Activated CD4-positive, alpha-beta T cell treated with anti-CD3 and anti-CD28 coated beads, Interleukin-2, amount 50 U/mL, for 48 hours (primary cell): ENCODE results near the gene FER1L5.

Experiments
- DNase-seq, 2 experiments: peaks; one replicate each; pipeline ENCODE4 v3.0.0-alpha.2; 2020

FER1L5 gene

DNA sequence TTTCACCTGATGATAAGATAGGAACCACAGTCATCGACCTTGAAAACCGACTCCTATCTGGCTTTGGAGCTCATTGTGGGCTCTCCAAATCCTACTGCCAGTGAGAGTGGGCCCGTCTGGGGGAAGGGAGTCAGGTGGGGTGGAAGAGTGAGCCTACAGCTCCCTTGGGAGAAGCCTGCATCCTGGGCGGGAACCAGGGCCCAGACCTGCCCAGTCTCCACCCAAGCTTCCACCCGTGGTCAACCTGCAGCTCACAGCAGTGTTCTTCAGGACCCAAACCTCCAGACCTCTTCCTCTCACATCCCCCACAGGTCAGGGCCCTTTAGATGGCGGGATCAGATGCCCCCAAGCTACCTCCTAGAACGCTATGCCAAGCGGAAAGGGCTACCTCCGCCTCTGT lies 57.1 kb downstream of the FER1L5 start:
- DNase-seq: no peak

- DNase-seq: no peak
Measured at GRCh38 chr2:96700086-96700485, 57.5 kb downstream of the FER1L5 start.

DNA sequence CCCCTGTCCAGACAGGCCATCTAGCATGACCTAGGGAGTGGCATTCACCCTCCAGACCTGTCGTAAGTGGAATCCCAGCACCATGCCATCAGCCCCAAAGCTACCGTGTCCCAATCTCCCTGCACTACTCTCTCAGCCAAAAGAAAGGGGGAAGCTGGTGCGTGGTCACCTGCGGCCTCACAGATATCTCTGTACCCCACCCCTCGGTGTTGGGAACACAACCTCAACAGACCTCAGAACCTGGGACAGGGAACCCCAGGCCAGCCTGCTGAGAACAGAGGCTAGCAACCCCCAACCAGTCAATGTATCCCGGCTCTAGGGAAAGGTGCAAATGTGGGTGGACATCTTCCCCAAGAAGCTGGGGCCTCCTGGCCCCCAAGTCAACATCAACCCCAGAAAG lies 59.1 kb downstream of the FER1L5 start:
- DNase-seq: no peak

GRCh38 chr2:96702098-96702785 lies 59.7 kb downstream of the FER1L5 start:
- no peak for DNase-seq

DNA sequence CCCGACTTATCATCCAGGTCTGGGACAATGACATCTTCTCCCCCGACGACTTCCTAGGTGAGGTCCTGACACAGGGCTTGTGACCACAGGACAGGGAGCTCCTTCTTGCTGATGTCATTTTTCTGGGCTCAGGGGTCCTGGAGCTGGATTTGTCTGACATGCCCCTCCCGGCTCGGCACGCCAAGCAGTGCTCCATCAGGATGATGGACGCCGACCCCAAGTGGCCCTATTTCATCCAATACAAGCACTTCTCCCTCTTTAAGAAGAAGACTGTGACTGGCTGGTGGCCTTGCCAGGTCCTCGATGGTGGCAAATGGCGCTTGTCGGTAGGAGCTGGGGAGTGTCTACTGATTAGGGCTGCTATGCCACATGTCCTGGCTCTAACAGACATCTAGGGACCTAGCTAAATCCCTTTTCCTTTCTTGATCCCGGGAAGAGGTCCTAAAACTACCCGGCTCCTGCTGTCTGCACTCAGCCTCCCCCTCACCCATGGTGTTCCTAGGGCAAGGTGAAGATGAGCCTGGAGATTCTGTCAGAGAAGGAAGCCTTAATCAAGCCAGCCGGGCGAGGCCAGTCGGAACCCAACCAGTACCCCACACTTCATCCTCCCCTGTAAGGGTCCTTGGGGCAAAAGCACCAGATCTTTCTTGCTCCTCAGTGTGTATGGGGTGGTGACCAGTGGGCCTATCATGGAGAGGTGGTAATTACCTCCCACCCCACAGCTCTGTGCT lies 60.6 kb downstream of the FER1L5 start:
- no peak for DNase-seq

GRCh38 chr2:96710985-96711384 lies 68.4 kb downstream of the FER1L5 start:
- DNase-seq: no peak

- no peak for DNase-seq
Measured at GRCh38 chr2:96715658-96716057, 73.1 kb downstream of the FER1L5 start.

DNA sequence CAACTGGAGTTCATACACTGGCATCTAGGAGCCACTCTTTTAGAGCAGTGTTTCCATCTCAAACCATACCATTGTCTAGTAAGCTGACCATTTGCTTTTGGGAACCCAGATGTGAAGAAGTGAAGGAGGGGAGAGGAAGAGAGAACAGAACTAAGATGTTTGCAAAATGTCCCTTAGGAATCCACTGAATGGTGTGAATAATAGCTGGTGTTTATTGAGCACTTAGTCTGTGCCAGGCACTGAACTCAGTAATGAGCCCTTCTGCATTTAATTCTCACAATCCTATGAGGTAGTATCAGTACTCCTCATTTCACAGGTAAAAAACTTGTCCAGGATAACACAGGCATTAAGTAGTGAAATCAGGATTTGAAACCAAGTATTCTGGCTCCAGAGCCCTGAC lies 73.8 kb downstream of the FER1L5 start:
- DNase-seq: no peak

- no peak for DNase-seq
Measured at GRCh38 chr2:96726131-96726530, 83.6 kb downstream of the FER1L5 start.

DNA sequence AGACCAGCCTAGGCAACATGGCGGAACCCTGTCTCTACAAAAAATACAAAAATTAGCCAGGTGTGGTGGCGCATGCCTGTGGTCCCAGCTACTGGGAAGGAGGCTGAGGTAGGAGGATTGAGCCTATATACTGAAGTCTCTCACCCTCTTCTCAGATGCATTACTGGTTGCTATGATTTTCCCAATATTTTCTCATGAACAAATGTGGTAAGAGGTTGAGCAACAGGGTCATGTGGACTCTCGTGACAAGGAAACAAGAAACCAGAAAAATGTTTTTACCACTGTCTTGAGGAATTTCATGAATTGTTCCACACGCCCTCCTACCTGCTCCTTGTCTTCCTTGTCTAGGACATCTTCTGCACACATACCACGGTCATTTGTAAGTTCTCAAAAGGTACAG lies 84.9 kb downstream of the FER1L5 start:
- DNase-seq: no peak

DNA sequence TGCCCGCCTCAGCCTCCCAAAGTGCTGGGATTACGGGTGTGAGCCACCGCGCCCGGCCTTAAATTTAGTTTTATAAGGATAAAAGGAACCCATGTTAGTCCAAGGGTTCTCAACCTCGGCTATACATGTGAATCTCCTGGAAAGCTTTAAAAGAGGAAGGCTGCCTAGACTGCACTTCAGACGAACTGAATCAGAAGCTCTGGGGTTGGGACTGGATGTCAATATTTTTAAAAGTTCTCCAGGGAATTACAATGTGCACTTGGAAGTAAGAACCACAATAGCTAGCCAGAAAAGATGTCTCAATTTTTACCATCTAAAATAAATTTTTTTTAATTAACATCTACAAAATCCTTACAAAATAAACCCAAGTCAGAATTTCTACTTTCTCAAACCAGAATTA lies 87.2 kb downstream of the FER1L5 start:
- DNase-seq: no peak

DNA sequence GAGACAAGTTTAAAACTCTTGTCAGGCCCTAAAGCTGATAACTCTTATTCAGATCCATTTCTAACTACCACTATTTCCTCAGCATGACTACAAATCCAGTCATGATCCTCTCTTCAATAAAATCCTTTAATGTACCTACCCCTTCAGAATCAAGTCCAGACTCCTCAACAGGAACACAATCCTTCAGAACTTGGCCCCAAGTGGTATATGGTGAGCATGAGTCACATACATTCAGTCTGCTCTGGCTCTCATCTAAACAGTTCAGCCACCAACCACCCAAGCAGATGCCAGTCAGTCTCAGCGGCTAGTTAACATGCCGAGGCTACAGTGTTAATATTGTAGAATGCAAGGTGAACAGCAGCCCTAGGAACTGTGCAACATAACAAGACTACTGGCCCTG lies 87.6 kb downstream of the FER1L5 start:
- DNase-seq: no peak

DNA sequence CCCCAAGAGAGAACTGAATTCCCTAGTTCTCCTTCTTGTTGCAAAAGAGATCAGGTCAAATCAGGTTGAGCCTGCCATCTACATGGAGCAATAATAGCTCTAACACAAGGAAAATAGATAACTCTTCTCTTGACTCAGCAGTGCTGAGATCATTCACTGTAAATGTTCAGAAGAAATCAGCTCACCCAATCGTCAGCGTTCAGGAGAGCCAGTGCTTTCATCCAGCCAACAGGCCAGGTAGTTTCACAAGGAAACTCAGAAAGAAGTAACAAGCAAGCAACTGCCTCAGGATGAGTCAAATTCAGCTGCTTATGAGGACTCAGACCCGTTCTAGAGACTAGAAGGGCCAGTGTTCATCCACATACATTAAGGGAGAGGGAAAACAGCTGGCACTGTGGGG lies 91.4 kb downstream of the FER1L5 start:
- no peak for DNase-seq

DNA sequence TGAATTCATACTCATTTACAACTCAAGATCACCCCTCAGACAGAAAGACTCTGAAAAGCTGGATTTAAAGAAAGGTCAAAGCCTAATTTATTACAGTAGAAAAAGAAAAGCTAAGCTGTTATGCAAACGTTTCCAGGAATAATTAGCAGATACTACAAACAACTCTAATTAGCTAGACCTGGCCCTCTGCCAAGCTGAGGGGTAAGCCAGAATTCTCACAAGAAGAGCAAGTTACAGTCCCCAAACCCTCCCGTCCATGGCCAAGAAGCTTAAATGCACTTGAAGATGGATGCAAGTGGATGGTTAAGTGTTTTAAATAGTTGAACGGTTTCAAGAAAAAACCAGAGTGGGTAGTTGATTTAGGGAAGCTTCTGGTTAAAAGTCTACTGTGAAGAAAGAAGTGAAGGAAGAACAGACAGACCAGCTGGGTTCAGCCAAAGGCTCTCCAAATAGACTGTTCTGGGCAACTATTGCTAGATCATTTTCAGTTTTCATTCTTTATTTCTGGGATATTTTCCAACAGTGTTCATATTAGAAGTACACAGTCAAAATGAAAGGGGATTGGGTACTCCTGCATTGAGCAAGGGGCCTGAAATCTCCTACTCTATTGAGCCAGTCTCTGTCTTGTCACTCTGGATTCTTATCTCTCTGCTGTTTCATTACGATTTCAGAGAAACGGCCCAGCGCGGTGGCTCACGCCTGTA lies 92.5 kb downstream of the FER1L5 start:
- peak in 1 of 2 experiments; percentile 11 for DNase-seq

DNA sequence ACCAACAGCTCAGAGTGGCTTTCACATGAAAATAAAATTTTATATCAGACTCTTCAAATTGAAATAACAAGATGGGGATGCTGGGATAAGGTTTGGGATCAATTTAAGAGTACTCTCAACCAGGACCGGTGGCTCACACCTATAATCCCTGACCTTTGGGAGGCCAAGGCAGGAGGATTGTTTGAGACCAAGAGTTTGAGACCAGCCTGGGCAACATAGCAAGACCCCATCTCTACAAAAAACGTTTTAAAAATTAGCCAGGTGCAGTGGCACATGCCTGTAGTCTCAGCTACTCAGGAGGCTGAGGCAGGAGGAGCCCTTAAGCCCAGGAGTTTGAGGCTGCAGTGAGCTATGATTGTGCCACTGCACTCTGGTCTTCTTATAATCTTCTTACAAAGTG lies 94.7 kb downstream of the FER1L5 start:
- no peak for DNase-seq

DNA sequence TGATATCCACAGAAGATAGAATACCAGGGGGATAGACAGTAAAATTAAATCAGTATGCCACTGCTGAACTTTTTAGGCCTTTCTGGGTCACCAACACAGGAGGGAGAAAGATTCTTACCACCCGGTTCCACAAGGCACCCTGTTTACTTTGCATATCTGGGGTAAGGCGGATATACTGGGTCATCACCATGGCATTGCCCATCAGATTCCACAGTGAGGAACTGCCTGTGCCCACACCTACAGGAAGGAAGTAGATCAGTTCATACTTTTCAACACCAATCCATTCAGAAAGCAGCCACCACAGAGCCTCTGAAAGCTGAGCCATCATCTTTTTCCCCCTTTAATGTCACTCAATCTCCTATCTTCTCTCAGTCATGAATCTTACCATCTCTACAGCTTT lies 95.3 kb downstream of the FER1L5 start:
- no peak for DNase-seq

GRCh38 chr2:96739076-96739632 lies 96.6 kb downstream of the FER1L5 start:
- no peak for DNase-seq

- peak; percentile 95 to 97 for DNase-seq
Measured at GRCh38 chr2:96739633-96740428, 97.3 kb downstream of the FER1L5 start, which contains the start of gene LMAN2L. Gene LMAN2L, minus strand, starts transcription at chr2:96740064. Its CDS starts 24 bp downstream, at chr2:96740040.

- DNase-seq: no peak
Measured at GRCh38 chr2:96747061-96747617, 104.6 kb downstream of the FER1L5 start.

DNA sequence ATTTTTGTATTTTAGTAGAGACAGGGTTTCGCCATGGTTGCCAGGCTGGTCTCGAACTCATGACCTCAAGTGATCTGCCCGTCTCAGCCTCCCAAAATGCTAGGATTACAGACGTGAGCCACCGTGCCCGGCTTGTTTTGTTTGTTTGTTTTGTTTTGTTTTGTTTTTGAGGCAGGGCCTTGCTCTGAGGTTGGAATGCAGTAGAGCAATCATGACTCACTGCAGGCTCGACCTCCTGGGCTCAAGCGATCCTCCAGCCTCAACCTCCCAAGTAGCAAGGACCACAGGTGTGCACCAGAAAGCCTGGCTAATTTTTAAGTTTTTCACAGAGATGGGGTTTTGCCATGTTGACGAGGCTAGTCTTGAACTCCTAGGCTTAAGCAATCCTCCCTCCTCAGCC lies 109.2 kb downstream of the FER1L5 start:
- DNase-seq: no peak

DNA sequence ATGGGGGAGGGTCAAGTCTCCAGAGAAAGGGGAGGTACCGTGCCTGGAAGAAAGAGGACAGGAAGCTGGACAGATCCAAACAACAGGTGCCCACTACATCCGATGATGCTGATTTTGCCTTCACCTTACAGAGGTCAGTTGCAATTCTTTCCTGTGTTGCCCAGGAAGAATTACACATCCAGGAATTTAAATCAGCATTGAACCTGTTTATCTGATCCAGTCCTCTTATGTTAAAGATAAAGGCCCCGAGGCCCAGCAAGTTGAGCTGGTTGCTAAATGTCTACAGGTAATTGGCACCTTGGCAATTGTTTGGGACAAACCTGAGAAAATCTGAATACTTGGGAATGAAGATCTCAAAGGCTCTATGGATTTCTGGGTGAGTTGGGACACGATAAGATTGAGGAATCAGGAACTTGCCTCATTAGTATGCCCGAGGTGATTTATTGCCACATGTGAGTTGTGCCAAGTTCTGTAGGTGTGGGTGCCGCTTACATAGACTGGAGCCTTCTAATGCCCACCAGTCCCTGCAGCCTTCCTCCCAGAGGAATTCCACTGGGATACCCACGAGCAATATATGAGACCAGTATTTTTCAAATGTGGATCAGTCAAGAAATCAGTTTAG lies 111.2 kb downstream of the FER1L5 start:
- no peak for DNase-seq

- no peak for DNase-seq
Measured at GRCh38 chr2:96754317-96754716, 111.8 kb downstream of the FER1L5 start.
